ENCODE results near the gene PRPF6.

Gene PRPF6

GRCh38 chr20:64050261-64051032 lies 69.5 kb downstream of the PRPF6 start:
- no peak for FAIRE-seq

- FAIRE-seq = no peak
Observed at GRCh38 chr20:64051033-64051452, 70.1 kb downstream of the PRPF6 start.

GRCh38 chr20:64051561-64052325 lies 70.8 kb downstream of the PRPF6 start:
- no peak for FAIRE-seq

GRCh38 chr20:64052326-64052722 lies 71.4 kb downstream of the PRPF6 start:
- FAIRE-seq = no peak

GRCh38 chr20:64052987-64053840 lies 72.3 kb downstream of the PRPF6 start:
- FAIRE-seq = no peak

GRCh38 chr20:64053841-64054661 lies 73.1 kb downstream of the PRPF6 start:
- no peak for FAIRE-seq

GRCh38 chr20:64055396-64055892 lies 74.5 kb downstream of the PRPF6 start:
- FAIRE-seq = no peak

GRCh38 chr20:64055893-64056638 lies 75.1 kb downstream of the PRPF6 start:
- no peak for FAIRE-seq

- no peak for FAIRE-seq
Observed at GRCh38 chr20:64056639-64056888, 75.6 kb downstream of the PRPF6 start.

- no peak for FAIRE-seq
Observed at GRCh38 chr20:64056889-64057627, 76.1 kb downstream of the PRPF6 start.

GRCh38 chr20:64057628-64058498 lies 76.9 kb downstream of the PRPF6 start:
- FAIRE-seq = no peak

- FAIRE-seq = no peak
Observed at GRCh38 chr20:64058536-64058935, 77.6 kb downstream of the PRPF6 start.

- FAIRE-seq = no peak
Observed at GRCh38 chr20:64062276-64062595, 81.3 kb downstream of the PRPF6 start.

- no peak for FAIRE-seq
Observed at GRCh38 chr20:64062596-64063388, 81.9 kb downstream of the PRPF6 start, which contains the start of gene TCEA2. TCEA2 (plus strand) TSS chr20:64063198; CDS start chr20:64063313, 115 bp downstream.

- FAIRE-seq = no peak
Observed at GRCh38 chr20:64063389-64064144, 82.6 kb downstream of the PRPF6 start.

- no peak for FAIRE-seq
Observed at GRCh38 chr20:64064145-64064698, 83.3 kb downstream of the PRPF6 start.

- no peak for FAIRE-seq
Observed at GRCh38 chr20:64065062-64065973, 84.4 kb downstream of the PRPF6 start.

Data from colon (tissue), 2 donors.